Stimulated activated effector memory CD8-positive, alpha-beta T cell treated with anti-CD3 and anti-CD28 coated beads, Interleukin-12 subunit alpha, Interleukin-12 subunit beta, amount 100 ng/mL, for 72 hours (primary cell): ENCODE results near the gene GALNT13.

Source experiments
- ATAC-seq: fragments of 150-1000 bp; cut with Tn5 transposase; 2 replicates; pipeline ENCODE4 v1.10.0; 2021
- DNase-seq, 2 donors: peaks; one replicate each; pipeline ENCODE4 v3.0.0; 2021 to 2022; ENCODE audit warnings: low spot score in 2 of 2
- H3K27ac Mint-ChIP-seq: one replicate; pipeline ENCODE4 v1.8.0; 2022; ENCODE audit warnings: mild to moderate bottlenecking, mixed read lengths
- H3K36me3 Mint-ChIP-seq: one replicate; pipeline ENCODE4 v1.8.0; 2022; ENCODE audit warnings: mild to moderate bottlenecking, mixed read lengths
- H3K4me1 Mint-ChIP-seq: one replicate; pipeline ENCODE4 v1.8.0; 2022; ENCODE audit warnings: mixed read lengths
- H3K4me3 Mint-ChIP-seq: one replicate; pipeline ENCODE4 v1.8.0; 2022; ENCODE audit warnings: mild to moderate bottlenecking, mixed read lengths
- H3K9me3 Mint-ChIP-seq: one replicate; pipeline ENCODE4 v1.8.0; 2022; ENCODE audit warnings: mixed read lengths

GALNT13 gene

DNA sequence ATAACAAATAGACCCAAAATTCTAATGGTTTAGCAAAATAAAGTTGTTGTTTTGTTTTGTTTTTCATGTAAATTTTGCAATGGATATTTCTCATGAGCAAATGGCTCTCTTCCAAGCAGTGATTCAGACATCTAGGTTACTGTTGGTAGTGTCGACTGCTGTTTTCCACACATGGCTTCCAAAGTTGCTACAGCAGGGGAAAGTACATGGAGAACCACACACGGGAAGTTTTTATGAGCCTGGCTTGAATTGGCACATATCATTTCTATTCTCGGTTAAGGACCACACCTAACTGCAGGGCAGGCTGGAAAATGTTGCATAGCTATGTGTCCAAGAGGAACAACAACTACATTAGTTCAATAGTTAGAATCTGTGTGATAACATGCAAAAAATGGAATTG lies 262.1 kb downstream of the GALNT13 start:
- ATAC-seq (no peak), DNase-seq (no peak)
- no peak overlapping the region for H3K4me3 Mint-ChIP-seq
- no peak overlapping the region for H3K27ac Mint-ChIP-seq
- no peaks in the 10 kb centered on the region for H3K36me3 Mint-ChIP-seq
- H3K4me1 Mint-ChIP-seq: no peaks in the 10 kb centered on the region
- peaks cover 4% of the 10 kb centered on the region for H3K9me3 Mint-ChIP-seq

DNA sequence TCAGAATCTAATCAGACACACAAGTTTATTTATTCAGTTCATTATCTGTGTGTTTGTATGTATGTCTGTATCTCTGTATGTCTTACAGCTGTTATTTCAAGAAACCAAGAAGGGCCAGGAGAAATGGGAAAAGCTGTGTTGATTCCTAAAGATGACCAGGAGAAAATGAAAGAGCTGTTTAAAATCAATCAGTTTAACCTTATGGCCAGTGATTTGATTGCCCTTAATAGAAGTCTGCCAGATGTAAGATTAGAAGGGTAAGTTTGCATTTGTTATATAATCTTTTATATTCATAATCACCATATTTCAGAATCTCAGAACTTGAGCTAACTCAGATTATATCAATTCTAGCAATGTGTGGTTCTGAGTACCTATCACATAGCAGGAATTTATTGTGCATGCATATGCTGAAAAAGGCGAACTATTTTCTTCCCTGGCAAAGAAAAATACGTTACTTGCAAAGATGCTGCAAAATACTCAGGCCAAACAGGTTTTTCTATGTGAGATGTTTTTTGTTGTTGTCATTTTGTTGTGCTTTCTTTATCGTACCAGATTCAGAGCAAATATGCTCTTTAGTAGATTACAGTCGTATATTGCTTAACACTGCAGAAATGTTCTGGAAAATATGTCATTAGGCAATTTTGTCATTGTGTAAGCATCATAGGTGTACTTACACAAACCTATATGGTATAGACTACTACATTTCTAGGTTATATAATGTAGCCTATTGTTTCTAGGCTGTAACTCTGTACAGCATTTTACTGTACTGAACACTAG lies 268.7 kb downstream of the GALNT13 start:
- Mint-ChIP-seq H3K4me3 (no peak overlapping the region), H3K4me1 (no peaks in the 10 kb centered on the region), H3K36me3 (no peaks in the 10 kb centered on the region), H3K27ac (no peak overlapping the region), H3K9me3 (peaks cover 2% of the 10 kb centered on the region)
- no peak for DNase-seq
- ATAC-seq: no peak

DNA sequence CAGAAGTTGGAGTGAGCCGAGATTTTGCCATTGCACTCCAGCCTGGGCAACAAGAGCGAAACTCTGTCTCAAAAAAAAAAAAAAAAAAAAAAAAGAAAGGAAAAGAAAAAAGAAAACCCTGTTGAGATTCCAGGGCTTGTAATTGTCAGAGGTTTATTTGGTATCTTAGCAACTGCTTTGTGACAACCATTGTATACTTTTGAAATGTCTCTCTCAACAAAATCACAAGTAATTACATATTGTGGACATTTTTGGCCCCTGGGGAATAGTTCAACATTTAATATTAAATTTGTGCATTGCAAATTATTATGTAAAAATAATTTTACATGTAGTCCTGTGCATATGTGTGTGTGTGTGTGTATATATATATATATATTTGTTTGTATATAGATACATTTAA lies 270.8 kb downstream of the GALNT13 start:
- Mint-ChIP-seq H3K4me1 (no peaks in the 10 kb centered on the region), H3K4me3 (no peak overlapping the region), H3K36me3 (no peaks in the 10 kb centered on the region), H3K9me3 (peaks cover 2% of the 10 kb centered on the region), H3K27ac (no peak overlapping the region)
- no peak for DNase-seq
- no peak for ATAC-seq

DNA sequence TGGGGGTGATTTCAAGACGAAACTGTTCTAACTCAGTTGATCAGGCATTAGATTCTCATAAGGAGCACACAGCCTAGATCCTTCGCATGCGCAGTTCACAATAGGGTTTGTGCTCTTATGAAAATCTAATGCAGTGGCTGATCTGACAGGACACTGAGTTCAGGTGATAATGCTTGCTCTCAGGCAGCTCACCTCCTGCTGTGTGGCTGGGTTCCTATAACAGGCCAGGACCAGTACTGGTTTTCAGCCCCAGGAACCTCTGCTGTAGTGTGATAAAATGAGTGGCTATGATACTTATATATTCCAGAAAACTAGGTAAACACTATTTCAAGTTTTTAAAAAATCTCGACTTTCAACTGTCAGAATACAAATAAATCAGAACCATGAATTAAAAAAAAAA lies 271.4 kb downstream of the GALNT13 start:
- Mint-ChIP-seq H3K9me3 (peaks cover 2% of the 10 kb centered on the region), H3K4me1 (no peaks in the 10 kb centered on the region), H3K27ac (no peak overlapping the region), H3K4me3 (no peak overlapping the region), H3K36me3 (no peaks in the 10 kb centered on the region)
- ATAC-seq (no peak), DNase-seq (no peak)

DNA sequence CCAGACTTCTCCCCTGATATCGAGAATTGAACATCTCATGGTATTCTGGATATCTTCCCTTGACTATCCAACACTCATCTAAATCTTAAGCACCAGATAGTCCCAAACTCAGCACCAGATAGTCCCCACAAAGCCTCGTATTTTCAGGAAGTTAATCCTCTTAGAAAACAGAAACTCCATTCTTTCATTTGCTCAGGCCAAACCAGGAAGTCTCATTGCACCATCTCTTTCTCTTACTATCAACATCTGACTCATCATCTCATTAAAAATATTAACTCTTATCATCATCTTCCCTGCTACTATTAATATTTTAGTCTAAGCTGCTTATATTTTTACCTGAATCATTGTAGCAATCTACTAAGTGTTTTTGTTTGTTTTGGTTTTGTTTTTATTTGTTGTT lies 286.4 kb downstream of the GALNT13 start:
- H3K9me3 Mint-ChIP-seq: peaks cover 24% of the 10 kb centered on the region
- ATAC-seq (no peak), DNase-seq (no peak)
- H3K4me1 Mint-ChIP-seq: no peaks in the 10 kb centered on the region
- H3K27ac Mint-ChIP-seq: no peak overlapping the region
- H3K36me3 Mint-ChIP-seq: no peaks in the 10 kb centered on the region
- no peak overlapping the region for H3K4me3 Mint-ChIP-seq

DNA sequence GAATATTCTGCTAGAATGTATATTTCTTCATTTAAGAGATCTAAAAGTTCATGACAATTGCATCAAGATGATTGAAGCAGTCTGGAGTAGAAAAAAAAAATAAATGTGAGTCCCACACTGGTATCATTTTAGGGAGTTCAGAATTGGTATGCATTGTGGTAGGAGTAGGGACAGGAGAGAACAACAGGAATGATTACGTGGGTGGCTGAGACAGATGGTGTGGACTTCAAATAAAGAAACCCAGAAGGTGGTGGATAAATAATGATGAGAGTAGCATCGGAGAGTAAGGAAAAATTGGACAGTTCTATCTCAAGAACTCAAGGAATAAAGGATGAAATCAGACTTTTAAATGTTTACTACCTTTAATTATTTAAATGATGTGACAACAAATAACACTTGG lies 289.6 kb downstream of the GALNT13 start:
- Mint-ChIP-seq H3K4me1 (no peaks in the 10 kb centered on the region), H3K27ac (no peak overlapping the region), H3K9me3 (peaks cover 18% of the 10 kb centered on the region), H3K36me3 (no peaks in the 10 kb centered on the region), H3K4me3 (no peak overlapping the region)
- no peak for ATAC-seq
- no peak for DNase-seq

DNA sequence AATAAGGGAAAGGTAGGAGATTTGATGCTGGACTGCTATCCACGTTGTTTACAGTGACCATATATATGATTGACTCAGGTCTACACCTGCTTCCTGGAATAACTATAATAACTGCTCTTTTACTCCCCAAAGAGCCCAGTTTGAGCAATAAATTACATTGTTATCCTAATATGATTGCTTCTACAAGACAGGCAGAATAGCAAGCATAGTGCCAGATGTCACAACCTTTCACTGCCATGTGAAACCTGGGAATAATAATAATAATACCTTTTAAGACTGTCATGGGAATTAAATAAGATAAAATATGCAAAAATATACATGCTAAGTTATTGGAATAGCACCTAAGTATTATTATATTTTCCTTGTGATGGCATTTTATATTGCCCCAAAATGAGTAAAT lies 298.7 kb downstream of the GALNT13 start:
- ATAC-seq: no peak
- H3K36me3 Mint-ChIP-seq: no peaks in the 10 kb centered on the region
- no peak for DNase-seq
- H3K27ac Mint-ChIP-seq: no peak overlapping the region
- H3K9me3 Mint-ChIP-seq: peaks cover 15% of the 10 kb centered on the region
- no peak overlapping the region for H3K4me3 Mint-ChIP-seq
- no peaks in the 10 kb centered on the region for H3K4me1 Mint-ChIP-seq

DNA sequence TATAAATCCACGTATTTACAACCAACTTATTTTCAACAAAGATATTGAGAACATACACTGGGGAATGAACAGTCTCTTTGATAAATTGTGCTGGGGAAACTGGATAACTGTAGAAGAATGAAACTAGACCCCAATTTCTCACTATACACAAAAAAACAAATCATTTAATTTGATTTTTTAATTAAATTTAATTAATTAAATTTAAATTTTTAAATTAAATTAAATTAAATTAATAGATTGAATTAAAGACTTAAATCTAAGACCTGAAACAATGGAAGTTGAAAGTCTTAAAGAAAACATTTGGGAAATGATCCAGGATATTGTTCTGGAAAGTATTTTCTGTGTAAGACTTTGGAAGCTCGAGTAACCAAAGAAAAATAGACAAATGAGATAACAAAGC lies 301.4 kb downstream of the GALNT13 start:
- no peaks in the 10 kb centered on the region for H3K36me3 Mint-ChIP-seq
- ATAC-seq (no peak), DNase-seq (no peak)
- H3K4me3 Mint-ChIP-seq: no peak overlapping the region
- H3K4me1 Mint-ChIP-seq: no peaks in the 10 kb centered on the region
- peaks cover 18% of the 10 kb centered on the region for H3K9me3 Mint-ChIP-seq
- H3K27ac Mint-ChIP-seq: no peak overlapping the region

DNA sequence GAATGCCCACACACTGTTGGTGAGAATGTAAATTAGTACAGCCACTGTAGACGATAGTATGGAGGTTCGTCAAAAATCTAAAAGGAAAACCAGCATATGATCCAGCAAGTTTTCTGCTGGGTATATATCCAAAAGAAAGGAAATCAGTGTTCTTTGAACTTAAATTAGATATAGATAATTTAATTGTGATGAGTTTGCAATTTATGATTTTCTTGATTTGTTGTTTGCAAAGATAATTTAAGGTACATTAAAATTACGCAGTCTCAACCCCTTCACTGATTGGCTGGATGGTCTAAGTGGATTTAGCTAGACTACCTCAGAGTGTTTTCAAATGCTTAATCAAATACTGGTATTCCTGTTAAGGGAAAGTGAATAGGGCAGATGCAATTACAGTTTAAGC lies 302.2 kb downstream of the GALNT13 start:
- Mint-ChIP-seq H3K4me3 (no peak overlapping the region), H3K9me3 (peaks cover 20% of the 10 kb centered on the region), H3K36me3 (no peaks in the 10 kb centered on the region), H3K4me1 (no peaks in the 10 kb centered on the region), H3K27ac (no peak overlapping the region)
- DNase-seq (no peak), ATAC-seq (no peak)

DNA sequence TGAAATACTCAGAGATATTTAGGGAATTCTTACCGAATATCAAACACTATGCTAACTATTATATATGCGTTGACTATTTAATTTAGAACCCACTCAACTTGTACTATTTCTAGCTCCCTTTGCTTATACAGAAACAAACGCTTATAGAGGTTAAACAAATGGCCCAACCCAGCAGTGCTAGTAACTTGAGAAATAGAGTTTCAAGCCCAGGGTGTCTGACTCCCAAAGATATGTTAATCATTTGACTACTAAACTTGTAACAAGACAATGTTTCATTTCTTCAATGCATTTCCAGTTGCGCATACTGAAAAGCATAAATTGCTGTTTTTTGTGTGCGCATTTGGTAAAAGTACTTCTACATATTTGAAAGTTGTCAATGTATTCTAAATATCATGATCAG lies 310.3 kb downstream of the GALNT13 start:
- no peaks in the 10 kb centered on the region for H3K4me1 Mint-ChIP-seq
- H3K4me3 Mint-ChIP-seq: no peak overlapping the region
- no peak for ATAC-seq
- no peak for DNase-seq
- H3K9me3 Mint-ChIP-seq: peaks cover 15% of the 10 kb centered on the region
- H3K27ac Mint-ChIP-seq: no peak overlapping the region
- H3K36me3 Mint-ChIP-seq: no peaks in the 10 kb centered on the region

DNA sequence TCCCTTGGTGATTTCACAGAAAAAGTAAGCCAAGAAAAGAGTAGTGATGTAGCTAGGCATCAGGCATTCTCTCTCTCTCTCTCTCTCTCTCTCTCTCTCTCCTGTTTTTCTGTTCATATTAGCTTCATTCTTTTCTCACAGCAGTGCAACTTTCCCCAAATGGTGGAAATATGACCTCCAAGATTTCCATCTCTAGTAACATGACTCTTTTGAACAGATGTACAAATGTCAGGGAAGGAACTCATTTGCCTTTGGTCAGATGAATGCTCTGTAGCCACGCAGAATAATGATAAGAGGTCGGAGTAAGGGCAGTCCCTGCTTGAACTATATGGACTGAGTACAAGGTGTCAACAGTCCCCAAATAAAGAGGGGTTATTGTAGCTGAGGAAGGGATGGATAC lies 316.2 kb downstream of the GALNT13 start:
- DNase-seq (no peak), ATAC-seq (no peak)
- Mint-ChIP-seq H3K9me3 (peaks cover 12% of the 10 kb centered on the region), H3K4me1 (no peaks in the 10 kb centered on the region), H3K27ac (no peak overlapping the region), H3K4me3 (no peak overlapping the region), H3K36me3 (no peaks in the 10 kb centered on the region)

DNA sequence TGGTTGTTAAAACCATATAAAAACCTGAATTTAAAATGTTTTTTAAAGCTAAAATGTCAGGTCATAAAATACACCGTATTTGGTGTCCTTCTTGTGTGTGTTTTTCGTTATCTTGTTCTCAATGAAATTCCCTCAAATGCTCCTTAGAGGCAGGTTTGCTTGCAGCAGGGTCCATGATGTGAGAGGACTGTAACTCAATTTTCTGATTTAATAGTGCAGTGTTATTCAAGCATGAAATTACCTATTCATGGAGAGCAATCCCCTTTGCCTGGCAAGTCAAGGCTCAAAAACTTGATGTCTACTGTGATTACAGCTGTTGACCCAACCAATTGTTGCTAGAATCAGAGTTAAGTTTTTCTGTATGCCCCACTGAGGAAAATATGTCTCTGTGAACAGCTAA lies 318.2 kb downstream of the GALNT13 start:
- Mint-ChIP-seq H3K36me3 (no peaks in the 10 kb centered on the region), H3K27ac (no peak overlapping the region)

DNA sequence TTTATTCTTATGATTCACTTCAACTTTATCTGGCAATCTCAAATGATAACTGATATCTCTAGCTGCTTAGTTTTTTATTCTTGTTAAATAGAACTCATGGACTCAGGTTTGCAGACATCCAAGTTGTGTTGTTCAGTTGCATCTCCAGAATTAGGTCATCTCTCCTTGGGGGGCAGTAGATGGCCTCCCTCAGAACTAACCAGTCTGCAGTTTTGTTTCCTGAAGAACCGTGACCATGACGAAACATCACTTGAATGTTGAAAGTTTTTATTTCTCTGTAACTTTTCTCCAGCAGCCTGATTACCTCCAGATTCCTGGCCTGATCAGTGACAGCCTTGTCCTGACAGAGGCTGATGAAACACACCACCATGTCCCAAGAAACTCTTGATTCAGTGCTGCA lies 321.5 kb downstream of the GALNT13 start:
- no peaks in the 10 kb centered on the region for H3K4me1 Mint-ChIP-seq
- peaks cover 11% of the 10 kb centered on the region for H3K9me3 Mint-ChIP-seq
- DNase-seq (no peak), ATAC-seq (no peak)
- no peaks in the 10 kb centered on the region for H3K36me3 Mint-ChIP-seq
- H3K4me3 Mint-ChIP-seq: no peak overlapping the region
- no peak overlapping the region for H3K27ac Mint-ChIP-seq

More for the DNA sequence above, 318.2 kb downstream of the GALNT13 start:
- H3K4me1 Mint-ChIP-seq: no peaks in the 10 kb centered on the region
- H3K9me3 Mint-ChIP-seq: peaks cover 10% of the 10 kb centered on the region
- DNase-seq: no peak
- no peak for ATAC-seq
- no peak overlapping the region for H3K4me3 Mint-ChIP-seq

DNA sequence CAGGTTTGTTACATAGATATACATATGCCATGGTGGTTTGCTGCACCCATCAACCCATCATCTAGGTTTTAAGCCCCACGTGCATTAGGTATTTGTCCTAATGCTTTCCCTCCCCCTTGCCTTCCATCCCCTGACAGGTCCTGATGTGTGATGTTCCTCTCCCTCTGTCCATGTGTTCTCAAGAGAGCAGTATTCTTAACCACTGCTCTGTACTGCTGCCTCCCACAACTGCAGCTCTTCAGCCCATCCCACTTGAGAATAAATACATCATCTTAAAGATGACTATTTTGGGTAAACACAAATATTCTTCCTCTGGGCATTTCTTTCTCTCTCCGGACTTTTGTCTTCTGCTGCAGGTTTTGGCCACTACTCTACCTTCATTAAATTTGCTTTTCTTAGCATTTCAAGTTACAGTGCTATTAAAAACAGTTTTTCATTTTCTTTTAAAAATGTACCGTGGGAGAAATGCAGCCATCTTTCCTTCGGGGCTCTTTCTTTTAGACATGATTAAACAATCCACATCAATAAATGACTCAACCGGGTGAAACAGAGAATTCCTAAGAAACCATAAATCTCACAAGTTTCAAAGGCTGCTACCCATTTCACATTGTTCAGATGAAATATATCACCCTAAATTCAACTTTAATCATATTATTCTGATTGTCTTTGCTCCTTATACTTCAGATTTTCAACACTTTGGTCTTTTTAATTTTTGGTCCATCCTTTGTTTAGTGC lies 323.4 kb downstream of the GALNT13 start:
- Mint-ChIP-seq H3K4me3 (no peak overlapping the region), H3K36me3 (no peaks in the 10 kb centered on the region), H3K9me3 (peaks cover 11% of the 10 kb centered on the region), H3K27ac (no peak overlapping the region), H3K4me1 (no peaks in the 10 kb centered on the region)
- DNase-seq (no peak), ATAC-seq (no peak)

DNA sequence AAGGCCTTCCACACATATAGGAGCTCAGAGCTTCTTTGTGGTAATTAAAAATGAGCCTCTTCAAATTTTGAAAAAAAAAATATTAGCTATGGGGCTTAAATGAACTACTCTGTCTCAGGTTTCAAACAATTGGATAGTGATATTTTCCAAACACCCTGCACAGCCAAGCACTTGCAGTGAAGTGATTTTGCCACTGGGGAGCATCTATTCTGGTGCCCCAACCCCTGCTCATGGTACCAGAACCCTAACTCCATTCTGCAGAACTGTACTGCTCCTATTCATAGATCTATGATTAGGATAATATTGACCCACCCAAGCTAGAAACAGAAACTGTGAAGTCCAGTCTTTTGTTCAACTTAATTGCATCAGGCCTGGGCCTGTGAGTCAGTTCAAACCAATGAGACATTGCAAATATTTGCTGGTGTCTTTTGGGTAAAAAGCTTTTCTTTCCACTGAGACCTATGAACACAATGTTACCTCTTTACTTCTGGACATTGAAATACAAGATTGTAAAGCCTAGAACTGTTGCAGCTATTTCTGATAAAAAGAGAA lies 324.0 kb downstream of the GALNT13 start:
- H3K4me1 Mint-ChIP-seq: no peaks in the 10 kb centered on the region
- DNase-seq (no peak), ATAC-seq (no peak)
- H3K9me3 Mint-ChIP-seq: peaks cover 11% of the 10 kb centered on the region
- no peaks in the 10 kb centered on the region for H3K36me3 Mint-ChIP-seq
- H3K27ac Mint-ChIP-seq: no peak overlapping the region
- no peak overlapping the region for H3K4me3 Mint-ChIP-seq

DNA sequence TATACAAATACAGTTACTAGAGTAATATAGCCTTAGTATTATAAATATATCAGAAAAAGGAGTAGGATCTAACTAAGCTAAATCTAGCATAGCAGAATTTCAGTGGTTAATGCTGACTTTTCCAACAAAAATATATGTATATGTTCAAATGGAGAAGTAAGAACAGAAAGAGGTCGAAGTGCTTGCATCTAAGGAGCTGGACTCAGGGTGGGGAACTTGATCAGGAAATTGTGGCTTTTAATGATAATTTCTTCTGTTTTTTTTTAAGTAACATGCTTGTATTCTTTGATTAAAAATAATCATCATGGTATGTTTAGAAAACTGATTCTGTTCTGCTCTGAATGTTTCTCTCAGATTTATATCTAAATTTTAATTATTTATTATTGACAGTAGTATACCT lies 327.1 kb downstream of the GALNT13 start:
- no peaks in the 10 kb centered on the region for H3K4me1 Mint-ChIP-seq
- H3K36me3 Mint-ChIP-seq: no peaks in the 10 kb centered on the region
- no peak overlapping the region for H3K27ac Mint-ChIP-seq
- H3K9me3 Mint-ChIP-seq: peaks cover 15% of the 10 kb centered on the region
- ATAC-seq (no peak), DNase-seq (no peak)
- H3K4me3 Mint-ChIP-seq: no peak overlapping the region
